ENCODE data around the gene SLC2A4RG.

SLC2A4RG gene

GRCh38 chr20:63699466-63700198 is 39.9 kb upstream of the SLC2A4RG start:
- DNase-seq: no peak

GRCh38 chr20:63700199-63701050 is 39.2 kb upstream of the SLC2A4RG start:
- DNase-seq: no peak

GRCh38 chr20:63701051-63701328 is 38.6 kb upstream of the SLC2A4RG start:
- DNase-seq: no peak

GRCh38 chr20:63701329-63702035 is 38.1 kb upstream of the SLC2A4RG start:
- DNase-seq: no peak

- no peak for DNase-seq
Observed at GRCh38 chr20:63702036-63702665, 37.4 kb upstream of the SLC2A4RG start.

- no peak for DNase-seq
Observed at GRCh38 chr20:63702751-63703470, 36.7 kb upstream of the SLC2A4RG start.

- DNase-seq: no peak
Observed at GRCh38 chr20:63703471-63703975, 36.1 kb upstream of the SLC2A4RG start.

- DNase-seq: no peak
Observed at GRCh38 chr20:63703976-63704748, 35.4 kb upstream of the SLC2A4RG start.

- no peak for DNase-seq
Observed at GRCh38 chr20:63704749-63705117, 34.8 kb upstream of the SLC2A4RG start.

GRCh38 chr20:63705232-63706026 is 34.1 kb upstream of the SLC2A4RG start:
- no peak for DNase-seq

GRCh38 chr20:63706027-63706695 is 33.4 kb upstream of the SLC2A4RG start:
- no peak for DNase-seq

GRCh38 chr20:63706852-63707557 is 32.6 kb upstream of the SLC2A4RG start:
- DNase-seq: peak; percentile 38

GRCh38 chr20:63707558-63708300 is 31.8 kb upstream of the SLC2A4RG start, which contains the start of the genes ARFRP1 and ZGPAT:
Gene ARFRP1 (minus strand): TSS chr20:63707976. CDS start chr20:63707091, 885 bp downstream.
Gene ZGPAT (plus strand): TSS chr20:63708039. CDS start chr20:63708581, 542 bp downstream.
- DNase-seq: peak; percentile 79

GRCh38 chr20:63708301-63709148 is 31.1 kb upstream of the SLC2A4RG start:
- DNase-seq: no peak

GRCh38 chr20:63709149-63709527 is 30.4 kb upstream of the SLC2A4RG start:
- no peak for DNase-seq

GRCh38 chr20:63711085-63711645 is 28.4 kb upstream of the SLC2A4RG start:
- no peak for DNase-seq

GRCh38 chr20:63712191-63712590 is 27.4 kb upstream of the SLC2A4RG start:
- no peak for DNase-seq

All from DMS79 (cell line).